Nephron (organoid): ENCODE results near the gene KAZN.

Experiments used
- H3K27ac Mint-ChIP-seq, 3 experiments: 2 replicates each; pipeline ENCODE4 v1.8.0; 2020; ENCODE audit warnings: mixed read lengths in 3 of 3, mild to moderate bottlenecking in 2 of 3, moderate library complexity in 1 of 3
- H3K27me3 Mint-ChIP-seq: 2 replicates; pipeline ENCODE4 v1.8.0; 2021; ENCODE audit warnings: low read depth, mild to moderate bottlenecking, moderate library complexity, mixed read lengths
- H3K36me3 Mint-ChIP-seq: 2 replicates; pipeline ENCODE4 v1.8.0; 2020; ENCODE audit warnings: low read depth, mixed read lengths
- H3K4me1 Mint-ChIP-seq: 2 replicates; pipeline ENCODE4 v1.8.0; 2020; ENCODE audit warnings: mixed read lengths
- H3K4me3 Mint-ChIP-seq, 3 experiments: 2 replicates each; pipeline ENCODE4 v1.8.0; 2020; ENCODE audit warnings: mild to moderate bottlenecking in 3 of 3, mixed read lengths in 3 of 3, moderate library complexity in 2 of 3
- H3K9me3 Mint-ChIP-seq: 2 replicates; pipeline ENCODE4 v1.8.0; 2020; ENCODE audit warnings: mixed read lengths
- TF ChIP-seq, protein P1 (sequence below), 3 experiments: fragments of 200-600 bp; sonication (generic); IDR thresholded peaks; one replicate each; pipeline ENCODE4 v1.5.0; 2021; ENCODE audit warnings: antibody characterized with exemption in 3 of 3; ENCODE audit not compliant: unreplicated experiment in 3 of 3

The KAZN gene

DNA sequence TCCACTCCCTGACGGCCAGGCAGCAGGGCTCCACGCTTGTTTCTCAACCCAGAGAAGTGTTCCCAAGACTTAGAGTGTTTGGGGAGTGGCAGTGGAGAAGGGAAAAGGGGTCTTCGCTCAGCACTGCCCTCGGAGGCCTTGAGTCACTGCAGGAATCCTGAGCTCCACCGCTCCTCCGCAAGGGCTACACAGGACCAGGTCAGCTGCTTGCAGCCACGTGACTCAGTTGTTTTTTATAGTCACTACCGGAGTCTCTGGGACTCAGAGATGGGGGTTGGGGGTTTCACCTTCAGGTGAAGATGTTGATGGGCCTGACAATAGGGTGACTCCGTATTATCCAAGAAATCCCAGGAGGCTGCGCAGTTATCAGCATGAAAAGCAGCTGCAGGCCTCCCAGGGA is 478.9 kb downstream of the KAZN start:
- Mint-ChIP-seq H3K27ac (no peak overlapping the region), H3K4me1 (peaks cover 5% of the 10 kb centered on the region), H3K36me3 (peaks cover 6% of the 10 kb centered on the region), H3K4me3 (no peak overlapping the region), H3K27me3 (peaks cover 7% of the 10 kb centered on the region), H3K9me3 (no peaks in the 10 kb centered on the region)
- TF ChIP-seq, protein P1, sequence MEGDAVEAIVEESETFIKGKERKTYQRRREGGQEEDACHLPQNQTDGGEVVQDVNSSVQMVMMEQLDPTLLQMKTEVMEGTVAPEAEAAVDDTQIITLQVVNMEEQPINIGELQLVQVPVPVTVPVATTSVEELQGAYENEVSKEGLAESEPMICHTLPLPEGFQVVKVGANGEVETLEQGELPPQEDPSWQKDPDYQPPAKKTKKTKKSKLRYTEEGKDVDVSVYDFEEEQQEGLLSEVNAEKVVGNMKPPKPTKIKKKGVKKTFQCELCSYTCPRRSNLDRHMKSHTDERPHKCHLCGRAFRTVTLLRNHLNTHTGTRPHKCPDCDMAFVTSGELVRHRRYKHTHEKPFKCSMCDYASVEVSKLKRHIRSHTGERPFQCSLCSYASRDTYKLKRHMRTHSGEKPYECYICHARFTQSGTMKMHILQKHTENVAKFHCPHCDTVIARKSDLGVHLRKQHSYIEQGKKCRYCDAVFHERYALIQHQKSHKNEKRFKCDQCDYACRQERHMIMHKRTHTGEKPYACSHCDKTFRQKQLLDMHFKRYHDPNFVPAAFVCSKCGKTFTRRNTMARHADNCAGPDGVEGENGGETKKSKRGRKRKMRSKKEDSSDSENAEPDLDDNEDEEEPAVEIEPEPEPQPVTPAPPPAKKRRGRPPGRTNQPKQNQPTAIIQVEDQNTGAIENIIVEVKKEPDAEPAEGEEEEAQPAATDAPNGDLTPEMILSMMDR (IDR thresholded peaks at IDR 0.05; ENCODE audit: unreplicated experiment in 3 of 3): no peak

- no peak overlapping the region for H3K4me3 Mint-ChIP-seq
- H3K27me3 Mint-ChIP-seq: peaks cover 12% of the 10 kb centered on the region
- H3K27ac Mint-ChIP-seq: no peak overlapping the region
- TF ChIP-seq, protein P1 (IDR thresholded peaks at IDR 0.05; ENCODE audit: unreplicated experiment in 3 of 3): no peak
- no peaks in the 10 kb centered on the region for H3K9me3 Mint-ChIP-seq
- no peaks in the 10 kb centered on the region for H3K36me3 Mint-ChIP-seq
- H3K4me1 Mint-ChIP-seq: peaks cover 13% of the 10 kb centered on the region
Observed at GRCh38 chr1:15080328-15081007, 482.0 kb downstream of the KAZN start.

GRCh38 chr1:15081102-15081501 is 482.6 kb downstream of the KAZN start:
- Mint-ChIP-seq H3K27ac (peak overlapping the region in 1 of 3 experiments; percentile 30), H3K9me3 (no peaks in the 10 kb centered on the region), H3K4me3 (no peak overlapping the region), H3K4me1 (peaks cover 13% of the 10 kb centered on the region), H3K27me3 (peaks cover 12% of the 10 kb centered on the region), H3K36me3 (no peaks in the 10 kb centered on the region)
- TF ChIP-seq, protein P1 (IDR thresholded peaks at IDR 0.05; ENCODE audit: unreplicated experiment in 3 of 3): no peak

DNA sequence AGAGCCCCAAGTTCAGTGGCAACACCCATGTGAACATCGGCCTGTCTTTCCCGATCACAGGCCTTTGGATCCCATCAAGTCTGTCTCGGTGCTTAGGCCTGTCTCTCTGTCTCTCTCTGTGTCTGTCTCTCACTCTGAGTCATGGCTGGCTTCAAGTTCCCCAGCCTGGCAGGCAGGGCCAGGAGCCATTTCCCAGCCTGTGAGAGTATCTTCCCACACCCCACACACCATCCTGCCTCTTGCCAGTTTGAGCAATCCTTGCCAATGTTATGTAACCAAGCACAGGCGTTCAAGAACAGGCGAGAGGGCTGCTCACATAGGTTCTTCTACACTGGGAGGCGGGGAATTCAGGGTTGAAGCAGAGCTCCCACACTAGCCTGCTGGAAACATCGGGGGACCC is 485.1 kb downstream of the KAZN start:
- Mint-ChIP-seq H3K4me1 (peaks cover 24% of the 10 kb centered on the region), H3K9me3 (no peaks in the 10 kb centered on the region), H3K4me3 (no peak overlapping the region), H3K27ac (no peak overlapping the region), H3K27me3 (peaks cover 12% of the 10 kb centered on the region), H3K36me3 (no peaks in the 10 kb centered on the region)
- TF ChIP-seq, protein P1 (IDR thresholded peaks at IDR 0.05; ENCODE audit: unreplicated experiment in 3 of 3): no peak

GRCh38 chr1:15088281-15088971 is 489.9 kb downstream of the KAZN start:
- Mint-ChIP-seq H3K27me3 (peaks cover 6% of the 10 kb centered on the region), H3K27ac (peak overlapping the region; percentile 81 to 94 (median 89)), H3K4me1 (peaks cover 52% of the 10 kb centered on the region), H3K9me3 (no peaks in the 10 kb centered on the region), H3K4me3 (peak overlapping the region; percentile 35 to 37 (median 35)), H3K36me3 (no peaks in the 10 kb centered on the region)
- TF ChIP-seq, protein P1 (IDR thresholded peaks at IDR 0.05; ENCODE audit: unreplicated experiment in 3 of 3): no peak
